Endothelial cell of umbilical vein (primary cell): ENCODE measurements around the gene UCP1. TPM values are rescaled to one million over a fixed set of nuclear protein-coding genes. Genes with fewer than 3 reads are reported as not detected.

Experiments
- BruUV-seq: library from RNA; stranded (reverse); fragments of 400-500 nt; replicated peaks from 2 replicates; lab custom pipeline; 2021; lab: Mats Ljungman, UMichigan
- CTCF ChIA-PET: fragments of 300-600, 350-600 bp; sonication (Branson Sonifier 250); formaldehyde crosslinking; loops from one replicate; lab custom pipeline; 2021; ENCODE audit warnings: antibody characterized with exemption, inconsistent platforms; lab: Charles Lee
- POLR2A ChIA-PET: fragments of 300-600, 350-600 bp; sonication (Branson Sonifier 250); formaldehyde crosslinking; loops from one replicate; lab custom pipeline; 2021; ENCODE audit warnings: antibody characterized with exemption, inconsistent platforms; lab: Charles Lee
- DNase-seq: peaks from one replicate; pipeline ENCODE4 v3.0.0-alpha.2; 2011; ENCODE audit warnings: low read depth, low spot score
- FAIRE-seq: peaks from 2 replicates; lab custom pipeline; 2011; peaks lifted over from hg19 to GRCh38; lab: Jason Lieb, UNC
- H2AFZ ChIP-seq: 2 replicates; pipeline ENCODE4 v1.6.0; 2012; ENCODE audit warnings: low read depth, low read length, control low read depth, inconsistent platforms
- H3K27ac ChIP-seq: 2 replicates; pipeline ENCODE4 v1.5.1; 2011; ENCODE audit warnings: low read depth, mild to moderate bottlenecking, control low read depth, low read length, moderate library complexity; ENCODE audit not compliant: insufficient read depth
- H3K27me3 ChIP-seq, 2 experiments: 2 replicates each; pipeline versions ENCODE4 v1.6.0 to v1.6.1; 2011; ENCODE audit warnings: low read length in 2 of 2, mixed read lengths in 1 of 2; ENCODE audit not compliant: control insufficient read depth in 2 of 2, insufficient read depth in 2 of 2
- H3K36me3 ChIP-seq, 2 experiments: 2 replicates in 1 of 2; 3 replicates in 1 of 2; pipeline ENCODE4 v1.5.1; 2011; ENCODE audit warnings: low read length in 2 of 2, mild to moderate bottlenecking in 1 of 2, moderate library complexity in 1 of 2; ENCODE audit not compliant: control insufficient read depth in 2 of 2, insufficient read depth in 2 of 2; ENCODE audit errors: extremely low read depth in 1 of 2
- H3K4me1 ChIP-seq: 3 replicates; pipeline ENCODE4 v1.5.1; 2011; ENCODE audit warnings: mild to moderate bottlenecking, low read length; ENCODE audit not compliant: control insufficient read depth, insufficient read depth; ENCODE audit errors: extremely low read depth
- H3K4me2 ChIP-seq: 2 replicates; pipeline ENCODE4 v1.6.1; 2011; ENCODE audit warnings: low read length, control low read depth, mixed read lengths; ENCODE audit not compliant: insufficient read depth
- H3K4me3 ChIP-seq, 3 experiments: fragments of 200-600 bp in 1 of 3; sonication (generic), shearing (Covaris generic) in 1 of 3; replicated peaks in 1 of 3; 2 replicates each; pipeline ENCODE4 v1.5.1; 2011 to 2016; ENCODE audit warnings: control low read depth in 3 of 3, low read length in 3 of 3, mild to moderate bottlenecking in 2 of 3, inconsistent platforms in 1 of 3, low read depth in 1 of 3, moderate library complexity in 1 of 3; ENCODE audit not compliant: insufficient read depth in 1 of 3
- H3K79me2 ChIP-seq: 2 replicates; pipeline ENCODE4 v1.6.0; 2012; ENCODE audit warnings: low read length, inconsistent platforms; ENCODE audit not compliant: control insufficient read depth, insufficient read depth
- H3K9ac ChIP-seq: replicated peaks from 2 replicates; pipeline ENCODE3; 2011; ENCODE audit warnings: low read length, control low read depth; ENCODE audit not compliant: insufficient read depth; ENCODE audit errors: extremely low read depth
- H3K9me1 ChIP-seq: replicated peaks from 3 replicates; pipeline ENCODE4 v1.6.0; 2011; ENCODE audit warnings: mild to moderate bottlenecking, low read length; ENCODE audit not compliant: control insufficient read depth, insufficient read depth; ENCODE audit errors: extremely low read depth
- H3K9me3 ChIP-seq: replicated peaks from 2 replicates; pipeline ENCODE4 v1.5.1; 2012; ENCODE audit warnings: low read length, inconsistent platforms; ENCODE audit not compliant: control insufficient read depth, insufficient read depth
- H4K20me1 ChIP-seq: replicated peaks from 2 replicates; pipeline ENCODE3; 2011; ENCODE audit warnings: mild to moderate bottlenecking, low read length; ENCODE audit not compliant: control insufficient read depth, insufficient read depth; ENCODE audit errors: extremely low read depth
- FOS ChIP-seq: IDR thresholded peaks from 2 replicates; pipeline ENCODE4 v1.6.1; 2011; ENCODE audit warnings: mild to moderate bottlenecking, low read length, moderate library complexity, borderline replicate concordance; ENCODE audit not compliant: insufficient read depth
- GATA2 ChIP-seq: IDR thresholded peaks from 2 replicates; pipeline ENCODE4 v1.7.0; 2011; ENCODE audit warnings: low read depth, mild to moderate bottlenecking, moderate library complexity, mixed read lengths, low read length; ENCODE audit not compliant: insufficient read length, insufficient read depth
- MYC ChIP-seq: IDR thresholded peaks from one replicate; pipeline ENCODE4 v1.6.1; 2011; ENCODE audit warnings: mild to moderate bottlenecking, low read depth, low read length
- POLR2AphosphoS5 ChIP-seq: IDR thresholded peaks from 2 replicates; pipeline ENCODE4 v1.6.1; 2012; ENCODE audit warnings: low read depth, mild to moderate bottlenecking, control low read depth, low read length, moderate library complexity; ENCODE audit not compliant: insufficient read depth
- dilution Hi-C: fragments of 300-500 bp; cut with MboI; formaldehyde crosslinking; loops from one replicate; pipeline ENCODE4 v1.15.0; 2019; ENCODE audit warnings: low sequenced_read_pairs; ENCODE audit not compliant: extremely low pct_ligation_motif_present
- intact Hi-C: fragments of 100-400 bp; cut with micrococcal nuclease; formaldehyde crosslinking; loops from one replicate; pipeline ENCODE4 v1.10.0; 2022
- polyA plus RNA-seq, 4 experiments: library from polyadenylated mRNA; depleted of rRNA in 3 of 4; stranded (reverse) in 3 of 4; unstranded in 1 of 4; fragments of >200 nt; gene quantifications; 2 replicates each; pipeline versions ENCODE4 v1.2.1 to v1.2.3, GENCODE V29; 2011 to 2012; ENCODE audit warnings: missing spikeins in 1 of 4
- total RNA-seq: library from RNA; stranded (reverse); gene quantifications from 2 replicates; pipeline ENCODE4 v1.2.3, GENCODE V29; 2021
- TF ChIP-seq, protein P1 (sequence below): IDR thresholded peaks from 2 replicates; pipeline ENCODE4 v1.6.1; 2011; ENCODE audit not compliant: insufficient read depth, insufficient read length

Gene UCP1
- total and polyA plus RNA-seq, 2 donors (not counting 3 experiments of a cell fraction or from before 2014, with no cell fraction given), result not detected

GRCh38 chr4:140611854-140612253 is 43.1 kb upstream of the UCP1 start:
- Histone ChIP-seq H3K9me1 (no peaks in the 10 kb centered on the region), H3K9me3 (no peaks in the 10 kb centered on the region), H3K27me3 (peaks cover 0 to 4% of the 10 kb centered on the region in 2 experiments), H3K27ac (no peak overlapping the region), H3K4me3 (no peak overlapping the region), H4K20me1 (no peaks in the 10 kb centered on the region), H3K79me2 (no peaks in the 10 kb centered on the region), H3K9ac (no peak overlapping the region), H3K4me1 (peaks cover 3% of the 10 kb centered on the region), H3K4me2 (no peak overlapping the region), H3K36me3 (no peaks in the 10 kb centered on the region), H2AFZ (no peak overlapping the region)
- no peak for FAIRE-seq
- no peak for DNase-seq
- ChIA-PET POLR2A (no interaction called here), CTCF (interaction anchor here (5.4 kb wide), 1 partner anchor 251 kb away, joined by 116 read pairs; no protein-coding TSS in a partner anchor)
- dilution Hi-C loops, result no loop called here
- TF ChIP-seq MYC (no peak), GATA2 (no peak), FOS (no peak), POLR2AphosphoS5 (no peak)
- TF ChIP-seq, protein P1, sequence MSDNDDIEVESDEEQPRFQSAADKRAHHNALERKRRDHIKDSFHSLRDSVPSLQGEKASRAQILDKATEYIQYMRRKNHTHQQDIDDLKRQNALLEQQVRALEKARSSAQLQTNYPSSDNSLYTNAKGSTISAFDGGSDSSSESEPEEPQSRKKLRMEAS, result no peak
- intact Hi-C loops, result loop anchor here (2.0 to 10.0 kb wide), 3 partner anchors 87 to 955 kb away; partner anchors contain the start of gene ELMOD2
- no TSS peak for BruUV-seq
